Testis (tissue), 3 donors: Measurements from ENCODE around the gene VAV1. TPM values are rescaled to one million over a fixed set of nuclear protein-coding genes. Genes with fewer than 3 reads are reported as not detected.

Experiments
- DNase-seq: peaks from one replicate; pipeline ENCODE4 v3.0.0-alpha.2; 2019
- H3K27ac ChIP-seq, 2 donors: fragments of 200-600 bp; sonication (generic); one replicate each; pipeline ENCODE4 v1.5.1; 2019
- H3K27me3 ChIP-seq: fragments of 200-600 bp; sonication (generic); one replicate; pipeline ENCODE4 v1.5.1; 2019
- H3K36me3 ChIP-seq: fragments of 200-600 bp; sonication (generic); one replicate; pipeline ENCODE4 v1.5.1; 2017; ENCODE audit warnings: low read depth; ENCODE audit errors: missing control alignments
- H3K4me1 ChIP-seq: fragments of 200-600 bp; sonication (generic); one replicate; pipeline ENCODE4 v1.5.1; 2019
- H3K4me3 ChIP-seq, 2 donors: fragments of 200-600 bp; sonication (generic); one replicate each; pipeline ENCODE4 v1.5.1; 2017 to 2019
- H3K9me3 ChIP-seq: fragments of 200-600 bp; sonication (generic); one replicate; pipeline ENCODE4 v1.5.1; 2017
- POLR2A ChIP-seq: fragments of 450-650 bp; IDR thresholded peaks from one replicate; pipeline ENCODE4 v1.6.1; 2017; ENCODE audit warnings: antibody characterized with exemption, mild to moderate bottlenecking, moderate library complexity
- WGBS, 2 donors: methylation state at CpG; one replicate each; pipeline ENCODE4 v1.1.5; 2018; 5-methylcytosine and 5-hydroxymethylcytosine counted together
- intact Hi-C: fragments of 100-400 bp; cut with DNase I; formaldehyde crosslinking; loops from one replicate; pipeline ENCODE4 v1.15.1; 2023; ENCODE audit warnings: low total_unique reads
- polyA plus RNA-seq: library from polyadenylated mRNA; stranded (reverse); fragments of 350-450 nt; fragmentation: Illumina TruSeq; extraction: RNeasy Lipid Tissue Mini Kit (QIAGEN cat#74804); gene quantifications from one replicate; pipeline ENCODE4 v1.2.3, GENCODE V29; 2014; ENCODE audit warnings: low read depth, low replicate concordance; ENCODE audit not compliant: insufficient read depth
- total RNA-seq, 2 donors: library from RNA; depleted of rRNA; stranded (reverse); fragments of >200 nt; gene quantifications; one replicate each; pipeline ENCODE4 v1.2.3, GENCODE V29; 2016
- TF ChIP-seq, protein P1 (sequence below), 3 experiments: fragments of 450-650 bp in 2 of 3; fragments of 200-600 bp in 1 of 3; sonication (generic) in 1 of 3; IDR thresholded peaks; one replicate each; pipeline ENCODE4 v1.5.1; 2016 to 2019; ENCODE audit warnings: antibody characterized with exemption in 3 of 3, mild to moderate bottlenecking in 2 of 3, moderate library complexity in 1 of 3

VAV1 gene
- total and polyA plus RNA-seq, 3 donors from 2014 or later = 1.1 to 8.9 (median 4.5) TPM

DNA sequence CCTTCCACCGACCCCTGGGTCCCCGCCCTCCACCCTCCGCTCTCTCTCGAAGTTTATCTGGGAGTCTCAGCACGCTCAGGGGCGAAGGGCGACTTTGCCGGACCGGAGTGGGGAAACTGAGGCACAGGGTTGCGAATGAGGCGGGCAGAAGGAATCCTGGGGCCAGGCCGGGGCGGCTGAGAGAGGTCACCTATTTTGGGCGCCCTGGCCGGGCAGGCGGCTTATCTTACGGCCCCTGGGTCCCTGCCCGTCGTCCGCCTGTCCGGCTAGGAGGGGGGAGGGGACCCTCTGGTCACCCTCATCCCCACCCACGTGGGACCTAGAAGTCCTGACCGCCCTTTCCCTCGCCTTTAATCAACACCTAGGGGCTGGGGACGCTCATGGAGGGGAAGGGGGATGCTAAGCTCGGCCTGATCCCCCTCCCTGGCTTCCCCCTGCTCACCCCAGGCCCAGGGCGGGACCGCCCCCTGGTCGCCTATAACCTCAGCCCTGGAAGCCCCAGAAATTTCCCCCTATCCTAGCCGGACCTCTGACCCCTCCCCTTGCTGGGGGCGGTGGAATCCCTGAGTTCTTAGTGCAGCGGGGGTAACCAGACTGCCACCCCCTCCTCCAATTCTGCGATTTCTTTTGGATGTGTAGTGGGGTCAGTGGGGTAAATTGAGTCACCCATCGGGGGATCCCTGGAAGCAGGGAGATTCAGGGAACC, 32.5 kb upstream of the VAV1 start:
- no peaks in the 10 kb centered on the region for H3K36me3 ChIP-seq
- H3K27me3 ChIP-seq = no peaks in the 10 kb centered on the region
- no peaks in the 10 kb centered on the region for H3K9me3 ChIP-seq
- peak overlapping the region; percentile 75 to 88 for H3K4me3 ChIP-seq
- DNase-seq = no peak
- intact Hi-C loops = no loop called here
- WGBS, 2 donors = 0 to 1% methylated on average over 4 to 30 of the region's 34 CpGs
- TF ChIP-seq, protein P1, sequence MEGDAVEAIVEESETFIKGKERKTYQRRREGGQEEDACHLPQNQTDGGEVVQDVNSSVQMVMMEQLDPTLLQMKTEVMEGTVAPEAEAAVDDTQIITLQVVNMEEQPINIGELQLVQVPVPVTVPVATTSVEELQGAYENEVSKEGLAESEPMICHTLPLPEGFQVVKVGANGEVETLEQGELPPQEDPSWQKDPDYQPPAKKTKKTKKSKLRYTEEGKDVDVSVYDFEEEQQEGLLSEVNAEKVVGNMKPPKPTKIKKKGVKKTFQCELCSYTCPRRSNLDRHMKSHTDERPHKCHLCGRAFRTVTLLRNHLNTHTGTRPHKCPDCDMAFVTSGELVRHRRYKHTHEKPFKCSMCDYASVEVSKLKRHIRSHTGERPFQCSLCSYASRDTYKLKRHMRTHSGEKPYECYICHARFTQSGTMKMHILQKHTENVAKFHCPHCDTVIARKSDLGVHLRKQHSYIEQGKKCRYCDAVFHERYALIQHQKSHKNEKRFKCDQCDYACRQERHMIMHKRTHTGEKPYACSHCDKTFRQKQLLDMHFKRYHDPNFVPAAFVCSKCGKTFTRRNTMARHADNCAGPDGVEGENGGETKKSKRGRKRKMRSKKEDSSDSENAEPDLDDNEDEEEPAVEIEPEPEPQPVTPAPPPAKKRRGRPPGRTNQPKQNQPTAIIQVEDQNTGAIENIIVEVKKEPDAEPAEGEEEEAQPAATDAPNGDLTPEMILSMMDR (IDR thresholded peaks at IDR 0.05) = no peak
- TF ChIP-seq POLR2A = no peak
- peaks cover 41% of the 10 kb centered on the region for H3K4me1 ChIP-seq
- peak overlapping the region; percentile 77 to 94 for H3K27ac ChIP-seq

DNA sequence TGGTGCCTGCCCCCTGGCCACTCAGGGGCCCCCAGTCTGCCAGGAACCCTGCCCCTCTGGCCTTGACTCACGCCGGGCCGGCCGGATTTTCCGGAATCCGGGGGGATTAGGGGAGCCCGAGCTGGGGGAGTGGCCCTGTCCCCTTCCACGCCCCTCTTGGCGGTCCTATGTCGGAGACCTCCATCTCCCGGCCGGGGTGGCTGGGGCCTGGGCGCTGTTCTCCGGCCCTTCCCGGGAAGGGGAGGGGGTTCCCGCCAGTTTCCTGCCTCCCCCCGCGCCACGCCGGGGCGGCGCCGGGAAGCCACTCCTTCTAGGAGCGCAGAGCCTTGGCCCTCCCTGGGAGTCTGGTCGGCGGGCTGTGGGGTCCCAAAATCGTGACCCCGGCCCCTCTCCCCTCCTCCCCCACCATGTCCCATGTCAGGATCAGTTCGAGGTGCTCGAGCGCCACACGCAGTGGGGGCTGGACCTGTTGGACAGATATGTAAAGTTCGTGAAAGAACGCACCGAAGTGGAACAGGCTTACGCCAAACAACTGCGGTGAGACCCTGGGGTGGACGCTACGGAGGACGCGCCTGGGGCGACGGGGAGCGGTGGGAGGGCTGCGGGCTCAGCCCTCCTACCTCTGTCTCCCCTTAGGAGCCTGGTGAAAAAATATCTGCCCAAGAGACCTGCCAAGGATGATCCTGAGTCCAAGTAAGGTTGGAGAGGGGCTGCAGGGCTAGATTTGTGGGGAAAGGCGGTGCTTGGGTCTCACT, 31.7 kb upstream of the VAV1 start:
- intact Hi-C loops = no loop called here

DNA sequence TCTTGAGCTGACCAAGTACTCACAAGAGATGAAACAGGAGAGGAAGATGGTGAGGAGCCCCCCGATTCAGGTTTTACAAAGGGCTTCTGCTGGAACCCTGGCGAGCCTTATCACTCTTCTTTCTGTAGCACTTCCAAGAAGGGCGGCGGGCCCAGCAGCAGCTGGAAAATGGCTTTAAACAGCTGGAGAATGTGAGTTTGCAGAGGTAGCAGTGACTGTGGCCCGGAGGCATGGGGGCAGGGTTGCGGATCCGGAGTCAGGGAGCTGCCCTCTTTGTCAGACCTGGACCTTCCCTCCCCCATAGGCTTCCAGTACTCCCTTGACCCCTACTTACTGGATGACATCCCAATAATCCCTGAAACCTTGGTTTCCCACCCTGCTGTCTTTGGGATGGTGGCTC, 29.4 kb upstream of the VAV1 start:
- no peak for DNase-seq
- H3K27ac ChIP-seq = peak overlapping the region in 1 of 2 donors; percentile 87
- H3K27me3 ChIP-seq = no peaks in the 10 kb centered on the region
- no peaks in the 10 kb centered on the region for H3K36me3 ChIP-seq
- intact Hi-C loops = no loop called here
- H3K9me3 ChIP-seq = no peaks in the 10 kb centered on the region
- TF ChIP-seq POLR2A = no peak
- TF ChIP-seq, protein P1 (IDR thresholded peaks at IDR 0.05) = no peak
- no peak overlapping the region for H3K4me3 ChIP-seq
- 63 to 66% methylated on average over 7 of the region's 7 CpGs for WGBS, 2 donors
- H3K4me1 ChIP-seq = peaks cover 32% of the 10 kb centered on the region

More for the DNA sequence above, 31.7 kb upstream of the VAV1 start:
- H3K27ac ChIP-seq = peak overlapping the region; percentile 77 to 94
- peak overlapping the region; percentile 75 to 88 for H3K4me3 ChIP-seq
- TF ChIP-seq, protein P1 (IDR thresholded peaks at IDR 0.05) = no peak
- no peak for TF ChIP-seq POLR2A
- peaks cover 44% of the 10 kb centered on the region for H3K4me1 ChIP-seq
- H3K36me3 ChIP-seq = no peaks in the 10 kb centered on the region
- 1% methylated on average over 25 to 46 of the region's 46 CpGs for WGBS, 2 donors
- H3K9me3 ChIP-seq = no peaks in the 10 kb centered on the region
- H3K27me3 ChIP-seq = no peaks in the 10 kb centered on the region
- DNase-seq = peak; percentile 43

DNA sequence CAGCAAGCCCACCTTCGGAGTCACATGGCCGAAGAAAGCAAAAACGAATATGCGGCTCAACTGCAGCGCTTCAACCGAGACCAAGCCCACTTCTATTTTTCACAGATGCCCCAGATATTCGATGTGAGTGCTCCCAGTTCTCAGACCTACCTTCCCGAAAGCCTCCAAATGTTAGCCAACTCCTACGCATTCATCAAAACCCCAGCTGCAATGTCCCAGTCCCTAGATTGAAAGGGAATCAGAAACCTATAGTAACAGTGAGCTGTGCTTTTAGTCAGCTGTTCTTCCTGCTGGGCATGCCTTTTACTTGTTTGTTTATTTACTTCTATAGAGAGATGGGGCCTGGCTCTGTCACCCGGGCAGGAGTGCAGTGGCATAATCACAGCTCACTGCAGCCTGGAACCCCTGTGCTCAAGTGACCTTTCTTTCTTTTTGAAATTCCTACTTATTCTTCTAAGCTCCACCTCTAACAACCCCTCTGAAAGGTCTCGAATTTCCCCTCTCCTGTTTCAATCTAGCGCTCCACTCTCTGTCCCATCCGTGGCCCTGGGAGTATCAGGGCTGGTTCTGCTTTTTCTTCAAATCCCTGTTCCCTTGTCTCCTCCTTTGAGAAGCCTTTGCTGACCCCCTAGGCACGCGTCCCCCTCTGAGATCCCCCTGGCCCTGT, 28.7 kb upstream of the VAV1 start:
- intact Hi-C loops = no loop called here
- no peaks in the 10 kb centered on the region for H3K36me3 ChIP-seq
- H3K27ac ChIP-seq = peak overlapping the region; percentile 77 to 87
- TF ChIP-seq, protein P1 (IDR thresholded peaks at IDR 0.05) = no peak
- TF ChIP-seq POLR2A = no peak
- no peaks in the 10 kb centered on the region for H3K9me3 ChIP-seq
- DNase-seq = no peak
- peaks cover 24% of the 10 kb centered on the region for H3K4me1 ChIP-seq
- no peak overlapping the region for H3K4me3 ChIP-seq
- WGBS, 2 donors = 80 to 83% methylated on average over 15 of the region's 15 CpGs
- no peaks in the 10 kb centered on the region for H3K27me3 ChIP-seq
